ENCODE results near the gene POLE. TPM values are rescaled to one million over a fixed set of nuclear protein-coding genes. Genes with fewer than 3 reads are reported as not detected.

The POLE gene
- total and polyA plus RNA-seq, 4 donors: 7.6 to 39.2 (median 19.7) TPM

DNA sequence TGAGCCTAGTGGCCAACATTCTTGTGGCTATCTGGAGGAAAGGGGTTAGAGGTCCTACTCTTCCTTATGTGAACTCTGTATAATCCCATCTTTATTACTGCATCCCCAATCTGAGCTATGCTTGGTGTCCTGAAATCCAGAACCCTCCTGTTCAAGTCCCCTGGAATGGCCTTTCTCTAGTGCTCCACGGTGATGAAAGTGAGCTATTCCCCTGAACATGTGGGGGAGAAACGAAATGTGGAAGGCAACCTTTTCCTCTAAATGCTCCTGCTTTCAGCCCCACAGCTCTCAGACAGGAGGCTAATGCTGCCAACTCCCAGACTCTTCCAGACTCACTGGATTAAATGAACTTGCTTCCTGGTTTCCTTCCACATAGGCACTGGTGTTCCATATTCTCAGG lies 21.0 kb upstream of the POLE start:
- no peaks in the 10 kb centered on the region for H3K27me3 ChIP-seq (ENCODE audit: control insufficient read depth in 4 of 4, insufficient read depth in 4 of 4, low read length in 3 of 4)
- no peak overlapping the region for H3K9ac ChIP-seq (ENCODE audit: low read depth in 1 of 2, low read length in 2 of 2)
- peak overlapping the region in 1 of 2 donors; percentile 12 for H3K27ac ChIP-seq (ENCODE audit: low read depth in 1 of 2, low read length in 2 of 2)
- H3K9me3 ChIP-seq (ENCODE audit: control insufficient read depth in 4 of 4, low read length in 3 of 4): no peaks in the 10 kb centered on the region
- DNase-seq (ENCODE audit: low spot score): no peak
- TF ChIP-seq FOXA1 (IDR thresholded peaks at IDR 0.05) (no peak), EGR1 (IDR thresholded peaks at IDR 0.05; ENCODE audit: low read depth in 2 of 2) (no peak), HNF4A (conservative IDR thresholded peaks at IDR 0.05) (no peak)
- 83% methylated on average over 2 of the region's 2 CpGs for WGBS
- no peak overlapping the region for H3K4me3 ChIP-seq (ENCODE audit: low read depth in 1 of 3, low read length in 3 of 3)
- peaks cover 5 to 13% (median 8%) of the 10 kb centered on the region in 4 donors for H3K36me3 ChIP-seq (ENCODE audit: control insufficient read depth in 4 of 4, insufficient read depth in 3 of 4, low read depth in 1 of 4, low read length in 3 of 4)
- H3K4me1 ChIP-seq (ENCODE audit: control insufficient read depth in 4 of 4, insufficient read depth in 4 of 4, low read length in 3 of 4): peaks cover 0 to 15% (median 12%) of the 10 kb centered on the region in 4 donors

DNA sequence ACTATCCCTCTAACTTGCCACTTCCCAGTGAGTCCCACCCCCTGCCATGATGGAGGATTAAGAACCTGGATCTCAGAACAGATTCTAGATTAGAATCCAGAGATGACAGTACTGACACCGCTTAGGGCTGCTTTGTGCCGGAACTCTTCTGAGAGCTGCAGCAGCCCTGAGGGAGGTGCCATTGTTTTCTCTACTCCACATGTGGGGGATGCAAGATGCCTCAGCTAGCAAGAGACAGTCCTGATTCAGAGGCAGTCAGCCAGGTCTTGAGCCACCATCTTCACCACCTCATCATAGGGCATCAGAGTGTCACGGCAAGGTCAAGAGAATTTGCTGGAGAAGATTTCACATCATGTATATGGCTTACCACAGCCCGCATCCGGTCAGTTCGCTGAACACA lies 20.1 kb upstream of the POLE start:
- 97% methylated on average over 6 of the region's 6 CpGs for WGBS
- Histone ChIP-seq H3K4me3 (ENCODE audit: low read depth in 1 of 3, low read length in 3 of 3) (no peak overlapping the region), H3K9ac (ENCODE audit: low read depth in 1 of 2, low read length in 2 of 2) (no peak overlapping the region), H3K4me1 (ENCODE audit: control insufficient read depth in 4 of 4, insufficient read depth in 4 of 4, low read length in 3 of 4) (peaks cover 0 to 15% (median 12%) of the 10 kb centered on the region in 4 donors), H3K36me3 (ENCODE audit: control insufficient read depth in 4 of 4, insufficient read depth in 3 of 4, low read depth in 1 of 4, low read length in 3 of 4) (peaks cover 7 to 20% (median 10%) of the 10 kb centered on the region in 4 donors), H3K27ac (ENCODE audit: low read depth in 1 of 2, low read length in 2 of 2) (no peak overlapping the region), H3K9me3 (ENCODE audit: control insufficient read depth in 4 of 4, low read length in 3 of 4) (no peaks in the 10 kb centered on the region), H3K27me3 (ENCODE audit: control insufficient read depth in 4 of 4, insufficient read depth in 4 of 4, low read length in 3 of 4) (no peaks in the 10 kb centered on the region)
- no peak for DNase-seq (ENCODE audit: low spot score)
- TF ChIP-seq EGR1 (IDR thresholded peaks at IDR 0.05; ENCODE audit: low read depth in 2 of 2): no peak
- TF ChIP-seq, protein P1, sequence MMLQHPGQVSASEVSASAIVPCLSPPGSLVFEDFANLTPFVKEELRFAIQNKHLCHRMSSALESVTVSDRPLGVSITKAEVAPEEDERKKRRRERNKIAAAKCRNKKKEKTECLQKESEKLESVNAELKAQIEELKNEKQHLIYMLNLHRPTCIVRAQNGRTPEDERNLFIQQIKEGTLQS (IDR thresholded peaks at IDR 0.05): no peak
- no peak for TF ChIP-seq HNF4A (conservative IDR thresholded peaks at IDR 0.05)
- no peak for TF ChIP-seq TAF1 (conservative IDR thresholded peaks at IDR 0.05)

DNA sequence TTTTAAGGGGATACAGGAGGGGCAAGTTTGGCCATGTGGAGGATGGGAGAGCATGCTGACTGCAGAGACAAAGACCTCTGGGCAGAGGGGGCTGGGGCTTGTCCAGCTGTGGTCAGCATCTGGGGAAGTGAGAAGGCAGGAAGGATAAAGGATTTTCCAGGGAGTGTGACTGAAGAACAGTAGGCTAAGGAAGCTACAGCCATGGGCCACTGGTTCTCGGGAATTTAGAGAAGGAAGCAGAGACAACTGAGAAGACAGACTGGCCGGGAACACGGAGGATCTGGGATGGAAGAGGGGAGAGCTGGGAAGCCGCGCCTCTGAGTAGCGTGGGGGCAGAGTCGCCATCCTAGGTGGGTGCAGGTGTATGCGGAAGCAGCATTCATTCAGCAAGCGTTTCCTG lies 16.5 kb upstream of the POLE start:
- Histone ChIP-seq H3K4me1 (ENCODE audit: control insufficient read depth in 4 of 4, insufficient read depth in 4 of 4, low read length in 3 of 4) (peaks cover 0 to 19% (median 8%) of the 10 kb centered on the region in 4 donors), H3K27ac (ENCODE audit: low read depth in 1 of 2, low read length in 2 of 2) (no peak overlapping the region)
- no peak for DNase-seq (ENCODE audit: low spot score)

More for the DNA sequence above, 16.5 kb upstream of the POLE start:
- Histone ChIP-seq H3K36me3 (ENCODE audit: control insufficient read depth in 4 of 4, insufficient read depth in 3 of 4, low read depth in 1 of 4, low read length in 3 of 4) (peaks cover 10 to 31% (median 21%) of the 10 kb centered on the region in 4 donors), H3K4me3 (ENCODE audit: low read depth in 1 of 3, low read length in 3 of 3) (no peak overlapping the region), H3K27me3 (ENCODE audit: control insufficient read depth in 4 of 4, insufficient read depth in 4 of 4, low read length in 3 of 4) (no peaks in the 10 kb centered on the region), H3K9ac (ENCODE audit: low read depth in 1 of 2, low read length in 2 of 2) (no peak overlapping the region), H3K9me3 (ENCODE audit: control insufficient read depth in 4 of 4, low read length in 3 of 4) (no peaks in the 10 kb centered on the region)
- WGBS: 99% methylated on average over 9 of the region's 9 CpGs
- TF ChIP-seq HNF4G (IDR thresholded peaks at IDR 0.05) (no peak), HNF4A (conservative IDR thresholded peaks at IDR 0.05) (no peak), JUND (IDR thresholded peaks at IDR 0.05) (no peak), FOXA2 (IDR thresholded peaks at IDR 0.05) (no peak), RXRA (IDR thresholded peaks at IDR 0.05) (no peak), FOXA1 (IDR thresholded peaks at IDR 0.05) (no peak), NR2F2 (IDR thresholded peaks at IDR 0.05) (no peak), TAF1 (conservative IDR thresholded peaks at IDR 0.05) (no peak)
- TF ChIP-seq, protein P1 (IDR thresholded peaks at IDR 0.05): no peak
- TF ChIP-seq, protein P2, sequence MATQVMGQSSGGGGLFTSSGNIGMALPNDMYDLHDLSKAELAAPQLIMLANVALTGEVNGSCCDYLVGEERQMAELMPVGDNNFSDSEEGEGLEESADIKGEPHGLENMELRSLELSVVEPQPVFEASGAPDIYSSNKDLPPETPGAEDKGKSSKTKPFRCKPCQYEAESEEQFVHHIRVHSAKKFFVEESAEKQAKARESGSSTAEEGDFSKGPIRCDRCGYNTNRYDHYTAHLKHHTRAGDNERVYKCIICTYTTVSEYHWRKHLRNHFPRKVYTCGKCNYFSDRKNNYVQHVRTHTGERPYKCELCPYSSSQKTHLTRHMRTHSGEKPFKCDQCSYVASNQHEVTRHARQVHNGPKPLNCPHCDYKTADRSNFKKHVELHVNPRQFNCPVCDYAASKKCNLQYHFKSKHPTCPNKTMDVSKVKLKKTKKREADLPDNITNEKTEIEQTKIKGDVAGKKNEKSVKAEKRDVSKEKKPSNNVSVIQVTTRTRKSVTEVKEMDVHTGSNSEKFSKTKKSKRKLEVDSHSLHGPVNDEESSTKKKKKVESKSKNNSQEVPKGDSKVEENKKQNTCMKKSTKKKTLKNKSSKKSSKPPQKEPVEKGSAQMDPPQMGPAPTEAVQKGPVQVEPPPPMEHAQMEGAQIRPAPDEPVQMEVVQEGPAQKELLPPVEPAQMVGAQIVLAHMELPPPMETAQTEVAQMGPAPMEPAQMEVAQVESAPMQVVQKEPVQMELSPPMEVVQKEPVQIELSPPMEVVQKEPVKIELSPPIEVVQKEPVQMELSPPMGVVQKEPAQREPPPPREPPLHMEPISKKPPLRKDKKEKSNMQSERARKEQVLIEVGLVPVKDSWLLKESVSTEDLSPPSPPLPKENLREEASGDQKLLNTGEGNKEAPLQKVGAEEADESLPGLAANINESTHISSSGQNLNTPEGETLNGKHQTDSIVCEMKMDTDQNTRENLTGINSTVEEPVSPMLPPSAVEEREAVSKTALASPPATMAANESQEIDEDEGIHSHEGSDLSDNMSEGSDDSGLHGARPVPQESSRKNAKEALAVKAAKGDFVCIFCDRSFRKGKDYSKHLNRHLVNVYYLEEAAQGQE (IDR thresholded peaks at IDR 0.05): no peak
- TF ChIP-seq, protein P3, sequence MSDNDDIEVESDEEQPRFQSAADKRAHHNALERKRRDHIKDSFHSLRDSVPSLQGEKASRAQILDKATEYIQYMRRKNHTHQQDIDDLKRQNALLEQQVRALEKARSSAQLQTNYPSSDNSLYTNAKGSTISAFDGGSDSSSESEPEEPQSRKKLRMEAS (IDR thresholded peaks at IDR 0.05): no peak
- TF ChIP-seq, protein P4, sequence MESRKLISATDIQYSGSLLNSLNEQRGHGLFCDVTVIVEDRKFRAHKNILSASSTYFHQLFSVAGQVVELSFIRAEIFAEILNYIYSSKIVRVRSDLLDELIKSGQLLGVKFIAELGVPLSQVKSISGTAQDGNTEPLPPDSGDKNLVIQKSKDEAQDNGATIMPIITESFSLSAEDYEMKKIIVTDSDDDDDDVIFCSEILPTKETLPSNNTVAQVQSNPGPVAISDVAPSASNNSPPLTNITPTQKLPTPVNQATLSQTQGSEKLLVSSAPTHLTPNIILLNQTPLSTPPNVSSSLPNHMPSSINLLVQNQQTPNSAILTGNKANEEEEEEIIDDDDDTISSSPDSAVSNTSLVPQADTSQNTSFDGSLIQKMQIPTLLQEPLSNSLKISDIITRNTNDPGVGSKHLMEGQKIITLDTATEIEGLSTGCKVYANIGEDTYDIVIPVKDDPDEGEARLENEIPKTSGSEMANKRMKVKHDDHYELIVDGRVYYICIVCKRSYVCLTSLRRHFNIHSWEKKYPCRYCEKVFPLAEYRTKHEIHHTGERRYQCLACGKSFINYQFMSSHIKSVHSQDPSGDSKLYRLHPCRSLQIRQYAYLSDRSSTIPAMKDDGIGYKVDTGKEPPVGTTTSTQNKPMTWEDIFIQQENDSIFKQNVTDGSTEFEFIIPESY (IDR thresholded peaks at IDR 0.05): no peak
